Neural progenitor cell (in vitro differentiated cells): Measurements from ENCODE around the gene ITM2B.
"Not testable (repeated sequence)": the region's sequence is repeated elsewhere in the genome, so short reads cannot be mapped to it uniquely, and the experiment has no call there.

Source experiments
- CTCF ChIP-seq: fragments of 200-600 bp; sonication (generic); IDR thresholded peaks from 2 replicates; pipeline ENCODE4 v1.5.1; 2017; ENCODE audit warnings: antibody characterized with exemption, mild to moderate bottlenecking
- EZH2 ChIP-seq: fragments of 200-600 bp; sonication (generic); IDR thresholded peaks from 2 replicates; pipeline ENCODE4 v1.6.1; 2017; ENCODE audit warnings: antibody characterized with exemption, mild to moderate bottlenecking, moderate library complexity
- EZH2phosphoT487 ChIP-seq: fragments of 200-600 bp; sonication (generic); IDR thresholded peaks from 2 replicates; pipeline ENCODE4 v1.6.1; 2017; ENCODE audit warnings: antibody characterized with exemption

- TF ChIP-seq CTCF, EZH2, EZH2phosphoT487: not testable (repeated sequence)
Measured at GRCh38 chr13:48207207-48207606, 25.8 kb upstream of the ITM2B start.
